IMR-90 (cell line): ENCODE data around the gene OBP2A. TPM values are rescaled to one million over a fixed set of nuclear protein-coding genes. Genes with fewer than 3 reads are reported as not detected.

ENCODE experiments used
- ATAC-seq: fragments of 200-7000 bp; cut with Tn5 transposase; 2 replicates; pipeline ENCODE4 v1.9.1; 2020; ENCODE audit warnings: low read depth, mild to moderate bottlenecking, moderate library complexity
- BruUV-seq: library from RNA; stranded (reverse); fragments of 400-500 nt; replicated peaks from 2 replicates; lab custom pipeline; 2021; lab: Mats Ljungman, UMichigan
- CTCF ChIA-PET: fragments of 300-600 bp; formaldehyde crosslinking; extraction: SDS; loops from one replicate; lab custom pipeline; 2021; ENCODE audit warnings: antibody characterized with exemption; lab: Yijun Ruan, JAX
- POLR2A ChIA-PET: fragments of 300-600 bp; sonication (Branson Sonifier 250); formaldehyde crosslinking; loops from one replicate; lab custom pipeline; 2022; ENCODE audit warnings: antibody characterized with exemption; ENCODE audit not compliant: unreplicated experiment; lab: Charles Lee
- DNase-seq: peaks from one replicate; pipeline ENCODE4 v3.0.0; 2013
- H2AFZ ChIP-seq: replicated peaks from 2 replicates; pipeline ENCODE3; 2013; ENCODE audit warnings: low read length, mild to moderate bottlenecking; ENCODE audit not compliant: poor library complexity
- H2AK5ac ChIP-seq: 2 replicates; pipeline ENCODE4 v1.6.1; 2013; ENCODE audit warnings: low read depth, low read length, inconsistent platforms
- H2AK9ac ChIP-seq: replicated peaks from 2 replicates; pipeline ENCODE3; 2013; ENCODE audit warnings: mild to moderate bottlenecking, low read depth, low read length, moderate library complexity; ENCODE audit not compliant: poor library complexity
- H2BK120ac ChIP-seq: 2 replicates; pipeline ENCODE4 v1.6.1; 2013; ENCODE audit warnings: low read depth, low read length, inconsistent platforms
- H2BK15ac ChIP-seq: 3 replicates; pipeline ENCODE4 v1.6.1; 2013; ENCODE audit warnings: low read depth, low read length, inconsistent platforms
- H2BK20ac ChIP-seq: 2 replicates; pipeline ENCODE4 v1.6.1; 2013; ENCODE audit warnings: low read depth, mild to moderate bottlenecking, inconsistent platforms, low read length, moderate library complexity
- H2BK5ac ChIP-seq: 2 replicates; pipeline ENCODE4 v1.6.1; 2013; ENCODE audit warnings: mild to moderate bottlenecking, low read depth, low read length, inconsistent platforms; ENCODE audit not compliant: poor library complexity, severe bottlenecking
- H3K14ac ChIP-seq: replicated peaks from 2 replicates; pipeline ENCODE4 v1.6.1; 2013; ENCODE audit warnings: low read depth, low read length, inconsistent platforms
- H3K18ac ChIP-seq: 2 replicates; pipeline ENCODE4 v1.6.1; 2013; ENCODE audit warnings: low read depth, low read length, control low read depth
- H3K23ac ChIP-seq: 2 replicates; pipeline ENCODE4 v1.6.1; 2013; ENCODE audit warnings: low read depth, low read length, inconsistent platforms
- H3K27ac ChIP-seq: 2 replicates; pipeline ENCODE4 v1.5.1; 2013; ENCODE audit warnings: mild to moderate bottlenecking, control low read depth, low read length; ENCODE audit not compliant: insufficient read depth
- H3K27me3 ChIP-seq: 2 replicates; pipeline ENCODE4 v1.6.1; 2013; ENCODE audit warnings: low read length; ENCODE audit not compliant: control insufficient read depth, insufficient read depth
- H3K36me3 ChIP-seq: 2 replicates; pipeline ENCODE4 v1.6.1; 2013; ENCODE audit warnings: low read length, mixed read lengths; ENCODE audit not compliant: control insufficient read depth, insufficient read depth
- H3K4ac ChIP-seq: 2 replicates; pipeline ENCODE4 v1.6.1; 2013; ENCODE audit warnings: low read depth, low read length, inconsistent platforms
- H3K4me1 ChIP-seq: 2 replicates; pipeline ENCODE4 v1.6.1; 2013; ENCODE audit warnings: low read length, mixed read lengths; ENCODE audit not compliant: control insufficient read depth, insufficient read depth
- H3K4me2 ChIP-seq: 2 replicates; pipeline ENCODE4 v1.6.1; 2013; ENCODE audit warnings: low read depth, mild to moderate bottlenecking, control low read depth, low read length, moderate library complexity
- H3K4me3 ChIP-seq: 2 replicates; pipeline ENCODE4 v1.5.1; 2013; ENCODE audit warnings: low read depth, mild to moderate bottlenecking, control low read depth, low read length, moderate library complexity; ENCODE audit not compliant: insufficient read depth
- H3K56ac ChIP-seq: 2 replicates; pipeline ENCODE4 v1.6.1; 2013; ENCODE audit warnings: low read length, inconsistent platforms; ENCODE audit not compliant: insufficient read depth; ENCODE audit errors: extremely low read depth
- H3K79me1 ChIP-seq, 2 experiments: 2 replicates each; pipeline ENCODE4 v1.6.1; 2013; ENCODE audit warnings: low read length in 2 of 2, inconsistent platforms in 1 of 2, low read depth in 1 of 2
- H3K9ac ChIP-seq: 2 replicates; pipeline ENCODE4 v1.6.1; 2013; ENCODE audit warnings: low read depth, low read length, control low read depth
- H3K9me1 ChIP-seq: 2 replicates; pipeline ENCODE4 v1.6.1; 2013; ENCODE audit warnings: low read length, inconsistent platforms; ENCODE audit not compliant: insufficient read depth
- H3K9me3 ChIP-seq: 2 replicates; pipeline ENCODE4 v1.6.1; 2013; ENCODE audit warnings: low read length; ENCODE audit not compliant: control insufficient read depth, insufficient read depth
- H4K20me1 ChIP-seq: 2 replicates; pipeline ENCODE4 v1.6.1; 2013; ENCODE audit warnings: low read length, inconsistent platforms; ENCODE audit not compliant: insufficient read depth
- H4K5ac ChIP-seq: 2 replicates; pipeline ENCODE4 v1.6.1; 2013; ENCODE audit warnings: mild to moderate bottlenecking, low read depth, low read length, control low read depth
- H4K8ac ChIP-seq, 2 experiments: 2 replicates each; pipeline ENCODE4 v1.6.1; 2013; ENCODE audit warnings: low read depth in 2 of 2, low read length in 2 of 2, control low read depth in 1 of 2, inconsistent platforms in 1 of 2
- H4K91ac ChIP-seq: 2 replicates; pipeline ENCODE4 v1.6.1; 2013; ENCODE audit warnings: low read depth, low read length, inconsistent platforms; ENCODE audit not compliant: insufficient read depth
- CEBPB ChIP-seq: IDR thresholded peaks from 2 replicates; pipeline ENCODE4 v1.6.1; 2012; ENCODE audit warnings: low read depth, low read length, improper control_type of control experiment
- FOS ChIP-seq: fragments of 150-350 bp; IDR thresholded peaks from 2 replicates; pipeline ENCODE4 v1.6.1; 2016; ENCODE audit warnings: low read depth, low read length
- MAFK ChIP-seq: IDR thresholded peaks from 2 replicates; pipeline ENCODE4 v1.6.1; 2012; ENCODE audit warnings: low read depth, low read length, improper control_type of control experiment
- MAZ ChIP-seq: IDR thresholded peaks from 2 replicates; pipeline ENCODE4 v1.6.1; 2012; ENCODE audit warnings: low read depth, mild to moderate bottlenecking, low read length, improper control_type of control experiment, moderate library complexity, borderline replicate concordance
- MXI1 ChIP-seq: IDR thresholded peaks from 2 replicates; pipeline ENCODE4 v1.6.1; 2012; ENCODE audit warnings: low read depth, mild to moderate bottlenecking, low read length, moderate library complexity, borderline replicate concordance
- RAD21 ChIP-seq: IDR thresholded peaks from 2 replicates; pipeline ENCODE4 v1.6.1; 2012; ENCODE audit warnings: low read length, improper control_type of control experiment
- RCOR1 ChIP-seq: IDR thresholded peaks from 2 replicates; pipeline ENCODE4 v1.6.1; 2012; ENCODE audit warnings: mild to moderate bottlenecking, low read length, improper control_type of control experiment; ENCODE audit not compliant: insufficient replicate concordance
- RFX5 ChIP-seq: IDR thresholded peaks from 2 replicates; pipeline ENCODE4 v1.8.0; 2012; ENCODE audit warnings: low read depth, mild to moderate bottlenecking, low read length, moderate library complexity
- USF2 ChIP-seq: fragments of 150-350 bp; IDR thresholded peaks from 2 replicates; pipeline ENCODE4 v1.6.1; 2017; ENCODE audit warnings: mild to moderate bottlenecking, antibody characterized with exemption, low read length, low read depth
- WGBS, 2 experiments: methylation state at CpG; one replicate each; pipeline versions ENCODE4 v1.1.5 to v1.1.7; 2013; ENCODE audit warnings: missing lambda C conversion rate in 2 of 2; ENCODE audit not compliant: insufficient read length in 1 of 2; ENCODE audit errors: extremely low coverage in 2 of 2; 5-methylcytosine and 5-hydroxymethylcytosine counted together
- dilution Hi-C: fragments of 300-500 bp; cut with HindIII; formaldehyde crosslinking; loops from one replicate; pipeline ENCODE4 v1.14.3; 2018; ENCODE audit warnings: low sequenced_read_pairs; ENCODE audit not compliant: unreplicated experiment
- in situ Hi-C: fragments of 300-500 bp; cut with MboI; formaldehyde crosslinking; loops from 3 replicates; pipeline ENCODE4 v1.14.3; 2019; ENCODE audit warnings: low sequenced_read_pairs, inconsistent platforms, mixed read lengths
- intact Hi-C: fragments of 100-400 bp; cut with micrococcal nuclease; formaldehyde crosslinking; loops from 2 replicates; pipeline ENCODE4 v1.10.0; 2022
- polyA plus RNA-seq, 3 experiments: library from polyadenylated mRNA; depleted of rRNA; stranded (reverse); fragments of >200 nt; gene quantifications; 2 replicates each; pipeline ENCODE4 v1.2.3, GENCODE V29; 2012; ENCODE audit warnings: low replicate concordance in 1 of 3
- total RNA-seq: library from RNA; depleted of rRNA; stranded (reverse); fragments of >200 nt; gene quantifications from 2 replicates; pipeline ENCODE4 v1.2.3, GENCODE V29; 2012

Gene OBP2A
- total and polyA plus RNA-seq, 2 of the 4 experiments (the other 2 are of a cell fraction): not detected

GRCh38 chr9:135580664-135581380 lies 34.9 kb downstream of the OBP2A start:
- Histone ChIP-seq H3K27me3 (no peaks in the 10 kb centered on the region), H2BK120ac (no peak overlapping the region), H3K9ac (no peak overlapping the region), H2AK5ac (no peak overlapping the region), H3K4me3 (no peak overlapping the region), H4K91ac (no peak overlapping the region), H3K36me3 (no peaks in the 10 kb centered on the region), H2AK9ac (no peak overlapping the region), H3K27ac (no peak overlapping the region), H3K18ac (no peak overlapping the region), H2BK15ac (no peak overlapping the region), H3K4me1 (no peaks in the 10 kb centered on the region), H4K5ac (no peak overlapping the region), H3K9me3 (no peaks in the 10 kb centered on the region), H4K20me1 (no peaks in the 10 kb centered on the region), H2AFZ (no peak overlapping the region), H3K4me2 (no peak overlapping the region), H4K8ac (no peak overlapping the region), H3K9me1 (no peaks in the 10 kb centered on the region), H3K4ac (no peak overlapping the region), H2BK20ac (no peak overlapping the region), H3K79me1 (no peaks in the 10 kb centered on the region), H3K56ac (no peak overlapping the region), H2BK5ac (no peak overlapping the region), H3K23ac (no peak overlapping the region), H3K14ac (no peak overlapping the region)
- TF ChIP-seq RAD21 (no peak), USF2 (no peak), RFX5 (no peak), RCOR1 (no peak), MAFK (no peak), MAZ (no peak), CEBPB (no peak), FOS (no peak), MXI1 (no peak)
- BruUV-seq: no TSS peak
- intact Hi-C loops: no loop called here
- no peak for ATAC-seq
- dilution Hi-C loops: no loop called here
- DNase-seq: no peak
- 75% methylated on average over 6 of the region's 11 CpGs; no CpG with 5 or more reads in 1 of the 2 experiments for WGBS, 2 experiments
- in situ Hi-C loops: no loop called here
- CTCF ChIA-PET: no interaction called here
- POLR2A ChIA-PET: no interaction called here
